Peyer's patch (tissue), 4 donors: ENCODE measurements around the gene ATP8A1. TPM values are rescaled to one million over a fixed set of nuclear protein-coding genes. Genes with fewer than 3 reads are reported as not detected.
A peak's percentile ranks its signal among the peaks of the same experiment; 100 is the strongest.

ENCODE experiments used
- DNase-seq, 3 donors: peaks; one replicate each; pipeline ENCODE4 v3.0.0-alpha.2; 2017 to 2019
- H3K27ac ChIP-seq, 4 donors: fragments of 200-600 bp; sonication (generic); one replicate each; pipeline ENCODE4 v1.5.1; 2016 to 2019
- H3K27me3 ChIP-seq, 2 donors: fragments of 200-600 bp; sonication (generic); one replicate each; pipeline ENCODE4 v1.5.1; 2019
- H3K36me3 ChIP-seq, 3 donors: fragments of 200-600 bp; sonication (generic); one replicate each; pipeline ENCODE4 v1.5.1; 2016 to 2019
- H3K4me1 ChIP-seq, 4 donors: fragments of 200-600 bp; sonication (generic); one replicate each; pipeline ENCODE4 v1.5.1; 2016 to 2019
- H3K4me3 ChIP-seq, 4 donors: fragments of 200-600 bp; sonication (generic); 1 replicate in 3 of 4; 2 replicates in 1 of 4; pipeline ENCODE4 v1.5.1; 2016 to 2019; ENCODE audit warnings: mild to moderate bottlenecking in 1 of 4
- H3K9me3 ChIP-seq, 4 donors: fragments of 200-600 bp; sonication (generic); one replicate each; pipeline ENCODE4 v1.5.1; 2016 to 2019; ENCODE audit warnings: mild to moderate bottlenecking in 1 of 4
- CTCF ChIP-seq, 6 experiments: fragments of 450-650 bp in 4 of 6; fragments of 200-600 bp in 2 of 6; sonication (generic) in 1 of 6; IDR thresholded peaks; one replicate each; pipeline ENCODE4 v1.5.1; 2017 to 2019; ENCODE audit warnings: antibody characterized with exemption in 6 of 6, mild to moderate bottlenecking in 3 of 6, moderate library complexity in 1 of 6
- POLR2A ChIP-seq, 2 donors: fragments of 450-650 bp; IDR thresholded peaks; one replicate each; pipeline ENCODE4 v1.5.1; 2017; ENCODE audit warnings: antibody characterized with exemption in 2 of 2, mild to moderate bottlenecking in 2 of 2, moderate library complexity in 2 of 2
- total RNA-seq, 4 donors: library from RNA; depleted of rRNA; stranded (reverse); fragments of >200 nt; gene quantifications; one replicate each; pipeline ENCODE4 v1.1.0, GENCODE V29; 2016

The ATP8A1 gene
- total RNA-seq, 4 donors from 2014 or later, result 71.0 to 172 (median 158) TPM

GRCh38 chr4:42641656-42642055 is 15.2 kb downstream of the ATP8A1 start:
- H3K36me3 ChIP-seq, result no peaks in the 10 kb centered on the region
- TF ChIP-seq CTCF (IDR thresholded peaks at IDR 0.05) (no peak), POLR2A (IDR thresholded peaks at IDR 0.05) (no peak)
- H3K27ac ChIP-seq, result peak overlapping the region in 3 of 4 donors; percentile 53 to 81 (median 75)
- H3K4me3 ChIP-seq, result no peak overlapping the region
- no peak for DNase-seq
- peaks cover 3 to 20% (median 6%) of the 10 kb centered on the region in 4 donors for H3K4me1 ChIP-seq
- H3K9me3 ChIP-seq, result no peaks in the 10 kb centered on the region
- no peaks in the 10 kb centered on the region for H3K27me3 ChIP-seq

- peak in 1 of 3 donors; percentile 56 for DNase-seq
- Histone ChIP-seq H3K4me1 (peaks cover 3 to 20% (median 6%) of the 10 kb centered on the region in 4 donors), H3K9me3 (no peaks in the 10 kb centered on the region), H3K27me3 (no peaks in the 10 kb centered on the region), H3K27ac (peak overlapping the region in 3 of 4 donors; percentile 53 to 81 (median 75)), H3K36me3 (no peaks in the 10 kb centered on the region), H3K4me3 (no peak overlapping the region)
- TF ChIP-seq POLR2A (IDR thresholded peaks at IDR 0.05), result no peak
- no peak for TF ChIP-seq CTCF (IDR thresholded peaks at IDR 0.05)
These were observed 15.7 kb downstream of the ATP8A1 start for GRCh38 chr4:42641161-42641560.

- Histone ChIP-seq H3K9me3 (no peaks in the 10 kb centered on the region), H3K27me3 (no peaks in the 10 kb centered on the region), H3K4me1 (peaks cover 3 to 20% (median 6%) of the 10 kb centered on the region in 4 donors), H3K4me3 (no peak overlapping the region), H3K27ac (peak overlapping the region in 2 of 4 donors; percentile 61 to 75), H3K36me3 (no peaks in the 10 kb centered on the region)
- TF ChIP-seq CTCF (IDR thresholded peaks at IDR 0.05) (no peak), POLR2A (IDR thresholded peaks at IDR 0.05) (no peak)
- DNase-seq, result no peak
These were observed 16.3 kb downstream of the ATP8A1 start for GRCh38 chr4:42640613-42641012.

- H3K4me1 ChIP-seq, result peaks cover 3 to 20% (median 6%) of the 10 kb centered on the region in 4 donors
- no peaks in the 10 kb centered on the region for H3K27me3 ChIP-seq
- DNase-seq, result no peak
- H3K36me3 ChIP-seq, result no peaks in the 10 kb centered on the region
- no peak for TF ChIP-seq CTCF (IDR thresholded peaks at IDR 0.05)
- no peak for TF ChIP-seq POLR2A (IDR thresholded peaks at IDR 0.05)
- H3K4me3 ChIP-seq, result no peak overlapping the region
- H3K27ac ChIP-seq, result peak overlapping the region in 2 of 4 donors; percentile 14 to 22
- H3K9me3 ChIP-seq, result no peaks in the 10 kb centered on the region
These were observed 17.9 kb downstream of the ATP8A1 start for GRCh38 chr4:42638993-42639392.

- Histone ChIP-seq H3K27ac (peak overlapping the region in 1 of 4 donors; percentile 22), H3K27me3 (no peaks in the 10 kb centered on the region), H3K4me3 (no peak overlapping the region), H3K36me3 (no peaks in the 10 kb centered on the region), H3K4me1 (peaks cover 3 to 20% (median 6%) of the 10 kb centered on the region in 4 donors), H3K9me3 (no peaks in the 10 kb centered on the region)
- DNase-seq, result no peak
- TF ChIP-seq CTCF (IDR thresholded peaks at IDR 0.05) (no peak), POLR2A (IDR thresholded peaks at IDR 0.05) (no peak)
These were observed 18.6 kb downstream of the ATP8A1 start for GRCh38 chr4:42638321-42638720.

- DNase-seq, result no peak
- Histone ChIP-seq H3K4me3 (no peak overlapping the region), H3K27me3 (no peaks in the 10 kb centered on the region), H3K4me1 (peaks cover 3 to 20% (median 6%) of the 10 kb centered on the region in 4 donors), H3K27ac (peak overlapping the region in 1 of 4 donors; percentile 22), H3K9me3 (no peaks in the 10 kb centered on the region), H3K36me3 (no peaks in the 10 kb centered on the region)
- TF ChIP-seq CTCF (IDR thresholded peaks at IDR 0.05) (no peak), POLR2A (IDR thresholded peaks at IDR 0.05) (no peak)
These were observed 19.0 kb downstream of the ATP8A1 start for GRCh38 chr4:42637867-42638266.
